Keratinocyte (primary cell): ENCODE results near the gene SMC3. TPM values are rescaled to one million over a fixed set of nuclear protein-coding genes. Genes with fewer than 3 reads are reported as not detected.

Experiments used
- DNase-seq: peaks from one replicate; pipeline ENCODE4 v3.0.0-alpha.2; 2011; ENCODE audit warnings: low read depth, missing footprints, low spot score
- FAIRE-seq: peaks from 2 replicates; lab custom pipeline; 2011; peaks lifted over from hg19 to GRCh38; lab: Jason Lieb, UNC
- H2AFZ ChIP-seq: 2 replicates; pipeline ENCODE4 v1.6.0; 2012; ENCODE audit warnings: low read length, control low read depth, inconsistent platforms; ENCODE audit not compliant: control insufficient read depth
- H3K27ac ChIP-seq: 2 replicates; pipeline ENCODE4 v1.5.1; 2011; ENCODE audit warnings: low read length; ENCODE audit not compliant: control insufficient read depth, insufficient read depth
- H3K27me3 ChIP-seq: 3 replicates; pipeline ENCODE4 v1.6.0; 2011; ENCODE audit warnings: low read length; ENCODE audit not compliant: control insufficient read depth, insufficient read depth; ENCODE audit errors: extremely low read depth
- H3K36me3 ChIP-seq, 2 experiments: 2 replicates in 1 of 2; 3 replicates in 1 of 2; pipeline ENCODE4 v1.5.1; 2011; ENCODE audit warnings: low read length in 2 of 2, mild to moderate bottlenecking in 1 of 2; ENCODE audit not compliant: control insufficient read depth in 2 of 2, insufficient read depth in 2 of 2; ENCODE audit errors: extremely low read depth in 1 of 2
- H3K4me1 ChIP-seq: 3 replicates; pipeline ENCODE4 v1.5.1; 2011; ENCODE audit warnings: low read length; ENCODE audit not compliant: control insufficient read depth, insufficient read depth; ENCODE audit errors: extremely low read depth
- H3K4me2 ChIP-seq: 3 replicates; pipeline ENCODE4 v1.6.0; 2011; ENCODE audit warnings: low read depth, low read length; ENCODE audit not compliant: control insufficient read depth, insufficient read depth; ENCODE audit errors: extremely low read depth
- H3K4me3 ChIP-seq, 3 experiments: fragments of 200-600 bp in 1 of 3; sonication (generic) in 1 of 3; 2 replicates in 2 of 3; 3 replicates in 1 of 3; pipeline ENCODE4 v1.5.1; 2011 to 2016; ENCODE audit warnings: low read length in 3 of 3, mild to moderate bottlenecking in 3 of 3, control low read depth in 2 of 3, inconsistent platforms in 1 of 3, low read depth in 1 of 3, mixed read lengths in 1 of 3, mixed run types in 1 of 3, moderate library complexity in 1 of 3; ENCODE audit not compliant: control insufficient read depth in 2 of 3, insufficient read depth in 2 of 3; ENCODE audit errors: extremely low read depth in 1 of 3
- H3K79me2 ChIP-seq: 2 replicates; pipeline ENCODE4 v1.6.0; 2012; ENCODE audit warnings: low read length; ENCODE audit not compliant: control insufficient read depth, insufficient read depth
- H3K9ac ChIP-seq: 3 replicates; pipeline ENCODE4 v1.6.0; 2011; ENCODE audit warnings: low read length; ENCODE audit not compliant: control insufficient read depth, insufficient read depth; ENCODE audit errors: extremely low read depth
- H3K9me1 ChIP-seq: 3 replicates; pipeline ENCODE4 v1.6.0; 2011; ENCODE audit warnings: low read length; ENCODE audit not compliant: control insufficient read depth, insufficient read depth; ENCODE audit errors: extremely low read depth
- H3K9me3 ChIP-seq: 2 replicates; pipeline ENCODE4 v1.5.1; 2012; ENCODE audit warnings: low read depth, low read length; ENCODE audit not compliant: control insufficient read depth
- H4K20me1 ChIP-seq: 3 replicates; pipeline ENCODE4 v1.6.0; 2011; ENCODE audit warnings: low read length; ENCODE audit not compliant: control insufficient read depth, insufficient read depth; ENCODE audit errors: extremely low read depth
- CTCF ChIP-seq, 3 experiments: IDR thresholded peaks in 1 of 3; conservative IDR thresholded peaks in 1 of 3; optimal IDR thresholded peaks in 1 of 3; 2 replicates in 2 of 3; 3 replicates in 1 of 3; pipeline versions ENCODE3 to v1.5.1; 2011; ENCODE audit warnings: low read length in 3 of 3, mild to moderate bottlenecking in 3 of 3, moderate library complexity in 2 of 3, control low read depth in 1 of 3, inconsistent platforms in 1 of 3; ENCODE audit not compliant: insufficient read depth in 2 of 3; ENCODE audit errors: extremely low read depth in 1 of 3
- EZH2 ChIP-seq: IDR thresholded peaks from one replicate; pipeline ENCODE4 v1.6.1; 2012; ENCODE audit warnings: inconsistent platforms, mild to moderate bottlenecking, low read length, moderate library complexity
- dilution Hi-C: fragments of 300-500 bp; cut with MboI; formaldehyde crosslinking; loops from one replicate; pipeline ENCODE4 v1.7.0; 2020; ENCODE audit warnings: low sequenced_read_pairs; ENCODE audit not compliant: extremely low pct_ligation_motif_present
- polyA plus RNA-seq, 5 experiments: library from polyadenylated mRNA; depleted of rRNA in 3 of 5; stranded (reverse) in 3 of 5; stranded (forward) in 1 of 5; unstranded in 1 of 5; fragments of >200 nt; gene quantifications; 1 replicate in 1 of 5; 2 replicates in 3 of 5; 3 replicates in 1 of 5; pipeline versions ENCODE4 v1.2.1 to v1.2.3, GENCODE V29; 2011 to 2012; ENCODE audit warnings: missing spikeins in 2 of 5, low read depth in 1 of 5, low replicate concordance in 1 of 5

The SMC3 gene
- polyA plus RNA-seq, 1 donor (not counting 4 experiments of a cell fraction or from before 2014, with no cell fraction given) = 16.3 TPM

- DNase-seq (no peak), FAIRE-seq (no peak)
- Histone ChIP-seq H3K4me3 (no peak overlapping the region), H3K4me2 (no peak overlapping the region), H3K27me3 (no peaks in the 10 kb centered on the region), H3K9me3 (no peaks in the 10 kb centered on the region), H3K79me2 (peaks cover 63% of the 10 kb centered on the region), H3K9me1 (no peaks in the 10 kb centered on the region), H3K9ac (no peak overlapping the region), H3K4me1 (peaks cover 14% of the 10 kb centered on the region), H2AFZ (no peak overlapping the region), H3K27ac (no peak overlapping the region), H4K20me1 (no peaks in the 10 kb centered on the region), H3K36me3 (peaks cover 3 to 6% of the 10 kb centered on the region in 2 experiments)
- dilution Hi-C loops = loop anchor here (25.0 kb wide), 1 partner anchor 259 kb away; the partner anchor contains the start of gene SMNDC1
- TF ChIP-seq EZH2 (no peak), CTCF (optimal IDR thresholded peaks at IDR 0.05 in 1 of 3, IDR thresholded peaks at IDR 0.05 in 1 of 3, conservative IDR thresholded peaks at IDR 0.05 in 1 of 3; ENCODE audit: extremely low read depth in 1 of 3, insufficient read depth in 2 of 3, low read length in 3 of 3) (no peak)
These were observed 3.7 kb downstream of the SMC3 start for GRCh38 chr10:110571093-110571743.

GRCh38 chr10:110572862-110573261 lies 5.4 kb downstream of the SMC3 start:
- no peaks in the 10 kb centered on the region for H3K27me3 ChIP-seq
- H3K9ac ChIP-seq = no peak overlapping the region
- no peaks in the 10 kb centered on the region for H3K9me3 ChIP-seq
- H3K4me1 ChIP-seq = peaks cover 19% of the 10 kb centered on the region
- H3K9me1 ChIP-seq = no peaks in the 10 kb centered on the region
- no peak overlapping the region for H3K4me3 ChIP-seq
- H3K79me2 ChIP-seq = peaks cover 62% of the 10 kb centered on the region
- no peak overlapping the region for H2AFZ ChIP-seq
- TF ChIP-seq EZH2 (no peak), CTCF (optimal IDR thresholded peaks at IDR 0.05 in 1 of 3, IDR thresholded peaks at IDR 0.05 in 1 of 3, conservative IDR thresholded peaks at IDR 0.05 in 1 of 3; ENCODE audit: extremely low read depth in 1 of 3, insufficient read depth in 2 of 3, low read length in 3 of 3) (no peak)
- no peak for FAIRE-seq
- no peak overlapping the region for H3K27ac ChIP-seq
- DNase-seq = no peak
- H4K20me1 ChIP-seq = no peaks in the 10 kb centered on the region
- H3K36me3 ChIP-seq = peaks cover 3 to 7% of the 10 kb centered on the region in 2 experiments
- dilution Hi-C loops = loop anchor here (25.0 kb wide), 1 partner anchor 261 kb away; the partner anchor contains the start of gene SMNDC1
- H3K4me2 ChIP-seq = no peak overlapping the region
